HCT116 (cell line): Measurements from ENCODE around the gene CDK11A.
"Not testable (repeated sequence)": the region's sequence is repeated elsewhere in the genome, so short reads cannot be mapped to it uniquely, and the experiment has no call there.

Experiments
- EGR1 ChIP-seq: IDR thresholded peaks from 2 replicates; pipeline ENCODE4 v1.6.1; 2012; ENCODE audit warnings: low read depth
- EZH2 ChIP-seq: fragments of 200-600 bp; sonication (generic); IDR thresholded peaks from 2 replicates; pipeline ENCODE4 v1.6.1; 2017; ENCODE audit warnings: antibody characterized with exemption, mixed run types
- EZH2phosphoT487 ChIP-seq: fragments of 200-600 bp; IDR thresholded peaks from 2 replicates; pipeline ENCODE4 v1.6.1; 2018; ENCODE audit warnings: antibody characterized with exemption, borderline replicate concordance
- JUND ChIP-seq: IDR thresholded peaks from 2 replicates; pipeline ENCODE4 v1.6.1; 2012
- POLR2A ChIP-seq: IDR thresholded peaks from 2 replicates; pipeline ENCODE4 v1.7.0; 2011; ENCODE audit warnings: borderline replicate concordance; ENCODE audit not compliant: insufficient read depth, insufficient read length; ENCODE audit errors: extremely low read depth
- POLR2AphosphoS5 ChIP-seq: IDR thresholded peaks from 2 replicates; pipeline ENCODE4 v1.6.1; 2011; ENCODE audit warnings: mild to moderate bottlenecking, low read depth, low read length, moderate library complexity
- SIN3A ChIP-seq: IDR thresholded peaks from 2 replicates; pipeline ENCODE4 v1.6.1; 2012; ENCODE audit warnings: low read depth
- SRF ChIP-seq: IDR thresholded peaks from 2 replicates; pipeline ENCODE4 v1.6.1; 2012; ENCODE audit warnings: low read depth
- TCF7L2 ChIP-seq: IDR thresholded peaks from 2 replicates; pipeline ENCODE4 v1.7.0; 2011; ENCODE audit warnings: borderline replicate concordance, inconsistent platforms; ENCODE audit not compliant: insufficient read depth, insufficient read length; ENCODE audit errors: extremely low read depth
- ZNF274 ChIP-seq: fragments of 200-500 bp; sonication (Bioruptor generic); IDR thresholded peaks from 2 replicates; pipeline ENCODE4 v1.6.1; 2014; ENCODE audit warnings: mild to moderate bottlenecking, low read depth, low read length, inconsistent platforms
- TF ChIP-seq, protein P1 (sequence below), 3 experiments: fragments of 200-600 bp in 1 of 3; sonication (generic) in 1 of 3; IDR thresholded peaks in 2 of 3; conservative IDR thresholded peaks in 1 of 3; 2 replicates each; pipeline ENCODE4 v1.5.1; 2012 to 2017; ENCODE audit warnings: low read depth in 2 of 3, low read length in 2 of 3, antibody characterized with exemption in 1 of 3, borderline replicate concordance in 1 of 3, control low read depth in 1 of 3, mild to moderate bottlenecking in 1 of 3, mixed read lengths in 1 of 3, mixed run types in 1 of 3, moderate library complexity in 1 of 3; ENCODE audit not compliant: insufficient read depth in 1 of 3
- TF ChIP-seq, protein P2 (sequence below): IDR thresholded peaks from 2 replicates; pipeline ENCODE4 v1.6.1; 2012
- TF ChIP-seq, protein P3 (sequence below): IDR thresholded peaks from 2 replicates; pipeline ENCODE4 v1.6.1; 2012; ENCODE audit warnings: low read depth

DNA sequence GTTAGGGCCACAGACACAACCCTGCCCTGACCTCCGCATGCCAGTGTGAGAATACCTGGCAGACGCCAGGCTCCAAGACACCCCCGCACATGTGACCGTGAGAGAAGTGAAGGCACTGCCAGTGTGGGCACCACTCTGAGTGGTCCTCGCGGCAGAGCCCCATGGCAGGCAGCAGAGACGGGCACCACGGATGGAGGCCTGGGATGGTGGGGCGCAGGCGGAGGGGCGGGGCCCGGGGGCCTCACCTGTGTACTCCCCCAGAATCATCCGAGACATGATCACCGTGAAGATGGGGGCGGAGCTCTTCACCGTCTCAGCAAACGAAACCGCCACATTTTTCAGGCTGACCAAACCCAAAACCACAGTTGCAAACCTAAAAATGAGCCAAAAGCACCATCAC is 48.9 kb downstream of the CDK11A start:
- not testable (repeated sequence) for TF ChIP-seq SRF, POLR2A, SIN3A, POLR2AphosphoS5, ZNF274, EZH2, EZH2phosphoT487, TCF7L2, JUND, EGR1
- TF ChIP-seq, protein P1, sequence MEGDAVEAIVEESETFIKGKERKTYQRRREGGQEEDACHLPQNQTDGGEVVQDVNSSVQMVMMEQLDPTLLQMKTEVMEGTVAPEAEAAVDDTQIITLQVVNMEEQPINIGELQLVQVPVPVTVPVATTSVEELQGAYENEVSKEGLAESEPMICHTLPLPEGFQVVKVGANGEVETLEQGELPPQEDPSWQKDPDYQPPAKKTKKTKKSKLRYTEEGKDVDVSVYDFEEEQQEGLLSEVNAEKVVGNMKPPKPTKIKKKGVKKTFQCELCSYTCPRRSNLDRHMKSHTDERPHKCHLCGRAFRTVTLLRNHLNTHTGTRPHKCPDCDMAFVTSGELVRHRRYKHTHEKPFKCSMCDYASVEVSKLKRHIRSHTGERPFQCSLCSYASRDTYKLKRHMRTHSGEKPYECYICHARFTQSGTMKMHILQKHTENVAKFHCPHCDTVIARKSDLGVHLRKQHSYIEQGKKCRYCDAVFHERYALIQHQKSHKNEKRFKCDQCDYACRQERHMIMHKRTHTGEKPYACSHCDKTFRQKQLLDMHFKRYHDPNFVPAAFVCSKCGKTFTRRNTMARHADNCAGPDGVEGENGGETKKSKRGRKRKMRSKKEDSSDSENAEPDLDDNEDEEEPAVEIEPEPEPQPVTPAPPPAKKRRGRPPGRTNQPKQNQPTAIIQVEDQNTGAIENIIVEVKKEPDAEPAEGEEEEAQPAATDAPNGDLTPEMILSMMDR (IDR thresholded peaks at IDR 0.05 in 2 of 3, conservative IDR thresholded peaks at IDR 0.05 in 1 of 3; ENCODE audit: borderline replicate concordance in 1 of 3, insufficient read depth in 1 of 3, low read depth in 2 of 3, low read length in 2 of 3), result not testable (repeated sequence)
- TF ChIP-seq, protein P2, sequence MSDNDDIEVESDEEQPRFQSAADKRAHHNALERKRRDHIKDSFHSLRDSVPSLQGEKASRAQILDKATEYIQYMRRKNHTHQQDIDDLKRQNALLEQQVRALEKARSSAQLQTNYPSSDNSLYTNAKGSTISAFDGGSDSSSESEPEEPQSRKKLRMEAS, result not testable (repeated sequence)
- TF ChIP-seq, protein P3, sequence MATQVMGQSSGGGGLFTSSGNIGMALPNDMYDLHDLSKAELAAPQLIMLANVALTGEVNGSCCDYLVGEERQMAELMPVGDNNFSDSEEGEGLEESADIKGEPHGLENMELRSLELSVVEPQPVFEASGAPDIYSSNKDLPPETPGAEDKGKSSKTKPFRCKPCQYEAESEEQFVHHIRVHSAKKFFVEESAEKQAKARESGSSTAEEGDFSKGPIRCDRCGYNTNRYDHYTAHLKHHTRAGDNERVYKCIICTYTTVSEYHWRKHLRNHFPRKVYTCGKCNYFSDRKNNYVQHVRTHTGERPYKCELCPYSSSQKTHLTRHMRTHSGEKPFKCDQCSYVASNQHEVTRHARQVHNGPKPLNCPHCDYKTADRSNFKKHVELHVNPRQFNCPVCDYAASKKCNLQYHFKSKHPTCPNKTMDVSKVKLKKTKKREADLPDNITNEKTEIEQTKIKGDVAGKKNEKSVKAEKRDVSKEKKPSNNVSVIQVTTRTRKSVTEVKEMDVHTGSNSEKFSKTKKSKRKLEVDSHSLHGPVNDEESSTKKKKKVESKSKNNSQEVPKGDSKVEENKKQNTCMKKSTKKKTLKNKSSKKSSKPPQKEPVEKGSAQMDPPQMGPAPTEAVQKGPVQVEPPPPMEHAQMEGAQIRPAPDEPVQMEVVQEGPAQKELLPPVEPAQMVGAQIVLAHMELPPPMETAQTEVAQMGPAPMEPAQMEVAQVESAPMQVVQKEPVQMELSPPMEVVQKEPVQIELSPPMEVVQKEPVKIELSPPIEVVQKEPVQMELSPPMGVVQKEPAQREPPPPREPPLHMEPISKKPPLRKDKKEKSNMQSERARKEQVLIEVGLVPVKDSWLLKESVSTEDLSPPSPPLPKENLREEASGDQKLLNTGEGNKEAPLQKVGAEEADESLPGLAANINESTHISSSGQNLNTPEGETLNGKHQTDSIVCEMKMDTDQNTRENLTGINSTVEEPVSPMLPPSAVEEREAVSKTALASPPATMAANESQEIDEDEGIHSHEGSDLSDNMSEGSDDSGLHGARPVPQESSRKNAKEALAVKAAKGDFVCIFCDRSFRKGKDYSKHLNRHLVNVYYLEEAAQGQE, result not testable (repeated sequence)
